SU-DHL-6 (cell line): ENCODE results near the gene COL20A1.

Source experiments
- EZH2phosphoT487 ChIP-seq: fragments of 200-600 bp; sonication (generic), shearing (Covaris generic); conservative IDR thresholded peaks from 2 replicates; pipeline ENCODE4 v1.6.1; 2018; ENCODE audit warnings: mild to moderate bottlenecking, antibody characterized with exemption, low read length, moderate library complexity, mixed read lengths
- TF ChIP-seq, protein P1 (sequence below): fragments of 200-600 bp; sonication (generic); IDR thresholded peaks from one replicate; pipeline ENCODE4 v1.5.1; 2017; ENCODE audit warnings: antibody characterized with exemption, mild to moderate bottlenecking, low read length, moderate library complexity; ENCODE audit not compliant: insufficient read depth, poor library complexity, severe bottlenecking

DNA sequence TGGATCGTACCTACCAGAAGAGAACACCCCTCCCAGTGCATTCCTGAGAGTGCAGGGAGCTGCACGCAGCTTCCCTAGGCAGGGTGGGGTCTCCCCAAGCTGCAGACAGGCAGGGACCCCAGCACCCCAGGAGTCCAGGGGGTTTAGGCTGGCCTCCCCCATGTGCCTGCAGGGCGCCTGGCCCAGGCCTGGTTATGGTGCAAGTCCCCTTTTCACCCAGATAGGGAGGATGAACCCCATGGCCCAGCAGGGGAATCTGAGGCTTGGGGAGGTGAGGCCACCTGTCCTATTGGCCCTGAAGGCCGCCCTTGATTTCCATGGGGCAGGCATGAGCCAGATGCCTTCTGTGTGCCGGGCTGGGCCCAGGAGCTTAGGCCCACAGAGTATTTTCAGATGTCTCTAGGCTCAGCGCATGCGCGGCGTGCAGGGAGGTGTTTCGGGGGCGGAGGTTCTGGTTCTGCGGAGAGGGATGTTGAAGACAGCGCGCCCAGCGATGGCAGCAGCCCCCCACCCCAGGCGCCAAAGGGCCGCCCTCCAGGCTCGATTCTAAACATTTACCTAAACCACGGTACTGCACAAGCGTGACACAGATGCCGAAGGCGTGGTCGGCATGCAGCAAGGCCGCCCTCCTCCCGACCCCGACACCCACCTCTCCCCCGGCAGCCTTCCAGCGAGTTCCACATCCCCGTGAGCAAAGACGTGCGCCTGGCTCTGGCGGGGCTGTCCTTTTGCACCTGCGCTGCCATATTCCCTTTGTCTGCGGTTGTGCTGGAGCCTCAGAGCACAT lies 29.4 kb downstream of the COL20A1 start:
- TF ChIP-seq, protein P1, sequence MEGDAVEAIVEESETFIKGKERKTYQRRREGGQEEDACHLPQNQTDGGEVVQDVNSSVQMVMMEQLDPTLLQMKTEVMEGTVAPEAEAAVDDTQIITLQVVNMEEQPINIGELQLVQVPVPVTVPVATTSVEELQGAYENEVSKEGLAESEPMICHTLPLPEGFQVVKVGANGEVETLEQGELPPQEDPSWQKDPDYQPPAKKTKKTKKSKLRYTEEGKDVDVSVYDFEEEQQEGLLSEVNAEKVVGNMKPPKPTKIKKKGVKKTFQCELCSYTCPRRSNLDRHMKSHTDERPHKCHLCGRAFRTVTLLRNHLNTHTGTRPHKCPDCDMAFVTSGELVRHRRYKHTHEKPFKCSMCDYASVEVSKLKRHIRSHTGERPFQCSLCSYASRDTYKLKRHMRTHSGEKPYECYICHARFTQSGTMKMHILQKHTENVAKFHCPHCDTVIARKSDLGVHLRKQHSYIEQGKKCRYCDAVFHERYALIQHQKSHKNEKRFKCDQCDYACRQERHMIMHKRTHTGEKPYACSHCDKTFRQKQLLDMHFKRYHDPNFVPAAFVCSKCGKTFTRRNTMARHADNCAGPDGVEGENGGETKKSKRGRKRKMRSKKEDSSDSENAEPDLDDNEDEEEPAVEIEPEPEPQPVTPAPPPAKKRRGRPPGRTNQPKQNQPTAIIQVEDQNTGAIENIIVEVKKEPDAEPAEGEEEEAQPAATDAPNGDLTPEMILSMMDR: no peak
- TF ChIP-seq EZH2phosphoT487: no peak
